CD4-positive, CD25-positive, alpha-beta regulatory T cell (primary cell): ENCODE data around the gene HCN4. TPM values are rescaled to one million over a fixed set of nuclear protein-coding genes. Genes with fewer than 3 reads are reported as not detected.

Source experiments
- ATAC-seq, 2 donors: fragments of 150-1000 bp; cut with Tn5 transposase; one replicate each; pipeline ENCODE4 v1.10.0; 2021; ENCODE audit warnings: low read depth in 2 of 2, moderate number of reproducible peaks in 2 of 2, moderate library complexity in 1 of 2
- DNase-seq, 3 donors: peaks; one replicate each; pipeline versions ENCODE4 v3.0.0 to v3.0.0-alpha.2; 2012 to 2022; ENCODE audit warnings: mixed read lengths in 1 of 3
- H3K27ac ChIP-seq: one replicate; pipeline ENCODE4 v1.7.0; 2013; ENCODE audit warnings: mild to moderate bottlenecking, low read length; ENCODE audit not compliant: insufficient read depth, poor library complexity, severe bottlenecking
- H3K27me3 ChIP-seq: one replicate; pipeline ENCODE4 v1.7.0; 2013; ENCODE audit warnings: low read length; ENCODE audit not compliant: control insufficient read depth, insufficient read depth
- H3K36me3 ChIP-seq: one replicate; pipeline ENCODE4 v1.7.0; 2013; ENCODE audit warnings: mild to moderate bottlenecking, low read length, moderate library complexity; ENCODE audit not compliant: control insufficient read depth, insufficient read depth
- H3K4me1 ChIP-seq: 2 replicates; pipeline ENCODE4 v1.7.0; 2013; ENCODE audit warnings: mild to moderate bottlenecking, low read length; ENCODE audit not compliant: insufficient read depth, control insufficient read depth, poor library complexity, severe bottlenecking
- H3K4me3 ChIP-seq: one replicate; pipeline ENCODE4 v1.7.0; 2013; ENCODE audit warnings: low read depth, mild to moderate bottlenecking, low read length, moderate library complexity
- H3K9me3 ChIP-seq, 2 experiments: 1 replicate in 1 of 2; 2 replicates in 1 of 2; pipeline ENCODE4 v1.7.0; 2013; ENCODE audit warnings: low read length in 2 of 2, mild to moderate bottlenecking in 1 of 2, moderate library complexity in 1 of 2; ENCODE audit not compliant: control insufficient read depth in 2 of 2
- H3K27ac Mint-ChIP-seq, 3 donors: one replicate each; pipeline ENCODE4 v1.8.0; 2020 to 2022; ENCODE audit warnings: mild to moderate bottlenecking in 3 of 3, mixed read lengths in 3 of 3, moderate library complexity in 2 of 3
- H3K27me3 Mint-ChIP-seq: one replicate; pipeline ENCODE4 v1.8.0; 2022; ENCODE audit warnings: mild to moderate bottlenecking, mixed read lengths
- H3K36me3 Mint-ChIP-seq: one replicate; pipeline ENCODE4 v1.8.0; 2020; ENCODE audit warnings: mixed read lengths
- H3K4me1 Mint-ChIP-seq, 4 donors: one replicate each; pipeline ENCODE4 v1.8.0; 2020 to 2022; ENCODE audit warnings: mixed read lengths in 4 of 4, mild to moderate bottlenecking in 1 of 4
- H3K4me3 Mint-ChIP-seq, 4 donors: one replicate each; pipeline ENCODE4 v1.8.0; 2020 to 2022; ENCODE audit warnings: mild to moderate bottlenecking in 4 of 4, mixed read lengths in 4 of 4, moderate library complexity in 3 of 4
- H3K9me3 Mint-ChIP-seq, 7 donors: one replicate each; pipeline ENCODE4 v1.8.0; 2020 to 2022; ENCODE audit warnings: mixed read lengths in 7 of 7, mild to moderate bottlenecking in 3 of 7, moderate library complexity in 2 of 7
- polyA plus RNA-seq, 4 donors: library from polyadenylated mRNA; unstranded; fragments of 300-500 nt; fragmentation: Illumina TruSeq; gene quantifications; one replicate each; pipeline ENCODE4 v1.2.3, GENCODE V29; 2021
- total RNA-seq: library from RNA; stranded (reverse); gene quantifications from one replicate; pipeline ENCODE4 v1.2.3, GENCODE V29; 2022

HCN4 gene
- total and polyA plus RNA-seq, 5 donors from 2014 or later, result not detected

DNA sequence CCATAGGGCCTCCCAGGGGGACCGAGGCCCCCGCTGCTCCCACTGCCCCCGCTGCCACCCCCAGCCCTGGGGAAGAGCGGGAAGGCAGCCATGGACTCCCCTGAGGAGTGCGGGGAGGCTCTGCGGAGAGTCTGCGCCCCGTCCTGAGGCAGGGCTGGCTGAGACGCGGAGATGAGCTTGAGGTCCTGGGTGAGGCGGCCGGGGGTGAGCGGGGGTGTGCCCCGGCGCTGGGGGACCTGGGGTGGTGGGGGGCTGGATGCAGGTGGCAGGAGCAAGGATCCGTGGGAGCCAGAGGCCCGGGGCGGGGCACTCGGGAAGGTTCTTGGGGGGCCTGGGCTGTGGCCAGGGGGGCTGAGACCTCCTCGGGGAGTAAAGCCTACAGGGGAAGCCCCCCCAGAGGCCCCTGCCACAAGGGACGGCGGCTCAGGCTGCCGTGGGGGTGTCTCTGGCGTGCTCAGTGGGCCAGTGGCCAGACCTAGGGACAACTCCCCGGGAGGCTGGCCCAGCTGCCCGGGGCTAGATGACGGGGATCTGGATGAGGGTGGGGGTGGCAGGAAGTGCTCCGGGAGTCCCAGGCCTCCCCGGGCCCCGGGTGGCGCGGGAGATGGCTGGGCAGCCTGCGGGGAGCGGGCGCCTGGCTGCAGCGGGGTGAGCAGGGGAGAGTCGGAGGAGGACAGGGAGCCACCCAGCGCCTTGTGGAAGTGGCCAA, 45.9 kb downstream of the HCN4 start:
- DNase-seq (no peak), ATAC-seq (no peak)
- no peak overlapping the region for H3K27ac Mint-ChIP-seq

GRCh38 chr15:73321496-73322450, 47.0 kb downstream of the HCN4 start:
- Mint-ChIP-seq H3K4me1 (peaks cover 0 to 7% (median 3%) of the 10 kb centered on the region in 4 donors), H3K4me3 (no peak overlapping the region), H3K27ac (no peak overlapping the region), H3K9me3 (no peaks in the 10 kb centered on the region), H3K27me3 (peaks cover 6% of the 10 kb centered on the region), H3K36me3 (no peaks in the 10 kb centered on the region)
- no peak for DNase-seq
- ATAC-seq, result no peak
- Histone ChIP-seq H3K27ac (no peak overlapping the region), H3K27me3 (no peaks in the 10 kb centered on the region), H3K36me3 (no peaks in the 10 kb centered on the region), H3K9me3 (no peaks in the 10 kb centered on the region), H3K4me3 (no peak overlapping the region), H3K4me1 (no peaks in the 10 kb centered on the region)

More for the DNA sequence above, 45.9 kb downstream of the HCN4 start:
- Histone ChIP-seq H3K4me1 (no peaks in the 10 kb centered on the region), H3K36me3 (no peaks in the 10 kb centered on the region), H3K27ac (no peak overlapping the region), H3K4me3 (no peak overlapping the region), H3K9me3 (no peaks in the 10 kb centered on the region), H3K27me3 (no peaks in the 10 kb centered on the region)
- Mint-ChIP-seq H3K27me3 (no peaks in the 10 kb centered on the region), H3K4me3 (no peak overlapping the region), H3K9me3 (no peaks in the 10 kb centered on the region), H3K4me1 (peaks cover 0 to 7% (median 3%) of the 10 kb centered on the region in 4 donors), H3K36me3 (no peaks in the 10 kb centered on the region)

GRCh38 chr15:73320619-73321180, 48.1 kb downstream of the HCN4 start:
- ATAC-seq (no peak), DNase-seq (no peak)
- Mint-ChIP-seq H3K36me3 (no peaks in the 10 kb centered on the region), H3K4me1 (peaks cover 0 to 5% (median 3%) of the 10 kb centered on the region in 4 donors), H3K4me3 (no peak overlapping the region), H3K9me3 (no peaks in the 10 kb centered on the region), H3K27me3 (peaks cover 6% of the 10 kb centered on the region), H3K27ac (no peak overlapping the region)
- Histone ChIP-seq H3K4me3 (no peak overlapping the region), H3K9me3 (no peaks in the 10 kb centered on the region), H3K36me3 (no peaks in the 10 kb centered on the region), H3K4me1 (no peaks in the 10 kb centered on the region), H3K27ac (no peak overlapping the region), H3K27me3 (no peaks in the 10 kb centered on the region)

DNA sequence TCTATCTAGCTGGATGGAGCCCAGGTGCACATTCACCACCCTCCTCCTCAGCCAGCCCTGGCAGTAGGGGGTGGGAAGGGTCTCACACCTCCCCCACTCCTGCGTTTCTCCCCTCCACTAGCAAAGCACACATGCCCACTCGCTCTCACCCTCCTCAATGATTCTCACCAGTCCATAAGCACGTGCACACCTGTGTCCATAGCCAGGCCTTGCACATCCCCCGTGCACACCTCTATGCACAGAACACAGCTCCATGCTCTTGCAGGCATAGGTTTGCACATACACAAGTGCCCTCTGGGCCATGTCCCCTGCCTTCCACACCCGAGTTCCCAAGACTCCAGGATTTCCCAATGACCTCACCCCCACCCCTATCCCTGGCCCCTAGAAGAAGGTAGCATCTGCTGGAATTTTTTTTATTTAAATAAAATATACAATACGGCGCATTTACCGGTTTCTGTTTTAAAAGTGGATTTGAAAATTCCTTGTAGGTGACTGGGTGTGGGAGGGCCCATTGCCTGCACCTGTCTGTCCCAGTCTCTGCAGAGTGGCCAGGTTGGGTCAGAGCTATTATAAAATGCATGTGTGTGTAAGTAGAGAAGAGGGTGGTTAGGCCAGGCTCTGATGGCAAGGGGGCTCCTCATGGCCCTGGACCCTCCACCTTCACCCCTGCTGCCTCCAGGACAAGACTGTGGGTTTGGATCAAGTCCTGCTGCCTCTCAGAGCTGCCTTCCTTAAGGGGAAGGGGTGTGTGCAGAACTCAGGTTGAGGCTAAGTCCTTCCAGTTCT, 49.1 kb downstream of the HCN4 start:
- Histone ChIP-seq H3K36me3 (no peaks in the 10 kb centered on the region), H3K27me3 (peaks cover 4% of the 10 kb centered on the region), H3K4me3 (no peak overlapping the region), H3K27ac (no peak overlapping the region), H3K9me3 (no peaks in the 10 kb centered on the region), H3K4me1 (no peaks in the 10 kb centered on the region)
- Mint-ChIP-seq H3K4me1 (peaks cover 0 to 4% (median 2%) of the 10 kb centered on the region in 4 donors), H3K27me3 (peaks cover 6% of the 10 kb centered on the region), H3K9me3 (no peaks in the 10 kb centered on the region), H3K27ac (no peak overlapping the region), H3K36me3 (no peaks in the 10 kb centered on the region), H3K4me3 (no peak overlapping the region)
- ATAC-seq, result no peak
- DNase-seq, result no peak

DNA sequence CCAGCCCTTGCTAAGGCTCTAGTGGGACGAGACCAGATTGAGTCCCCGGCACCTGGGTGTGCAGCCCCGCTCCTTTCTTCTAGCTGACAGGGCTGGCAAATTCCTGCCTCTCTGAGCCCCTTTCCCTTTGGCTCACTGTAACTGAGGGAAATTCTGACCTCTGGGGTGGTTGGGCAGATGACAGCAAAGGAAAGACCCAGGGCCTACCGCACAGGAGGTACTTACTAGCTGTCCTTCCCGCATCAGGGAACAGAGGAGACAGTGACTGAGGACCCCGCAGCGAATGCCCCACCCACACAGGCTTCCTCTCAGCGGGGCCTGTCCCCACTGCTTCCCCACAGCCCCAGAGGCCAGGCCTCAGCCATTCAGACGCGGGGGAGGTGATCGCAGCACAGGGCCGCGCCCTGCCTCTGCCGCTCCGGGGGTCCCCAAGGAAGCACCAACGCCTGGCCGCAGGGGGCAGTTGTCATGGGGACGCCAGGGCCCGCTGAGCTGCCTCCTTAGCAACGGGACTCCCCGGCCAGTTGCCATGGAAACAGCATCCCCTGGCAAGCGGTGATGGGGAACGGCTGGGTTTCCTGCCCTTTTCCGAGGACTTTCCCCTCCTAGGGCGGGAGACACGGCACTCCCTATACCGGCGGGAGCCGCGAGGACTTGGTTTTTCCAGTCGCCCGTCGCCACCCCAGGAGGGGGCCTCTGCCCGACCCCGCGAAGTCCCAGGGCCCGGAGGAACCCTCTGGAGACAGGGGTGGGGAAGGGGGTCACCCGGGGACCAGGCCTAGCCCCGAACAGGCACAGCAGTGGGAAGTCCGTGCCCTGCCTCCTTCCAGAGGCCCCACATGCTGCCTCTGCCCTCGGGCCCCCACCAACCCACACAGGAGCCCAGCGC, 50.1 kb downstream of the HCN4 start:
- H3K4me3 ChIP-seq, result no peak overlapping the region
- peaks cover 10% of the 10 kb centered on the region for H3K27me3 Mint-ChIP-seq
- DNase-seq, result no peak
- H3K4me3 Mint-ChIP-seq, result no peak overlapping the region
- H3K36me3 ChIP-seq, result no peaks in the 10 kb centered on the region
- H3K36me3 Mint-ChIP-seq, result no peaks in the 10 kb centered on the region
- H3K4me1 ChIP-seq, result no peaks in the 10 kb centered on the region
- no peak overlapping the region for H3K27ac ChIP-seq
- H3K9me3 Mint-ChIP-seq, result no peaks in the 10 kb centered on the region
- H3K4me1 Mint-ChIP-seq, result peaks cover 0 to 4% (median 2%) of the 10 kb centered on the region in 4 donors
- no peak overlapping the region for H3K27ac Mint-ChIP-seq
- peak in 1 of 2 donors; percentile 16 for ATAC-seq
- peaks cover 4% of the 10 kb centered on the region for H3K27me3 ChIP-seq
- H3K9me3 ChIP-seq, result no peaks in the 10 kb centered on the region

DNA sequence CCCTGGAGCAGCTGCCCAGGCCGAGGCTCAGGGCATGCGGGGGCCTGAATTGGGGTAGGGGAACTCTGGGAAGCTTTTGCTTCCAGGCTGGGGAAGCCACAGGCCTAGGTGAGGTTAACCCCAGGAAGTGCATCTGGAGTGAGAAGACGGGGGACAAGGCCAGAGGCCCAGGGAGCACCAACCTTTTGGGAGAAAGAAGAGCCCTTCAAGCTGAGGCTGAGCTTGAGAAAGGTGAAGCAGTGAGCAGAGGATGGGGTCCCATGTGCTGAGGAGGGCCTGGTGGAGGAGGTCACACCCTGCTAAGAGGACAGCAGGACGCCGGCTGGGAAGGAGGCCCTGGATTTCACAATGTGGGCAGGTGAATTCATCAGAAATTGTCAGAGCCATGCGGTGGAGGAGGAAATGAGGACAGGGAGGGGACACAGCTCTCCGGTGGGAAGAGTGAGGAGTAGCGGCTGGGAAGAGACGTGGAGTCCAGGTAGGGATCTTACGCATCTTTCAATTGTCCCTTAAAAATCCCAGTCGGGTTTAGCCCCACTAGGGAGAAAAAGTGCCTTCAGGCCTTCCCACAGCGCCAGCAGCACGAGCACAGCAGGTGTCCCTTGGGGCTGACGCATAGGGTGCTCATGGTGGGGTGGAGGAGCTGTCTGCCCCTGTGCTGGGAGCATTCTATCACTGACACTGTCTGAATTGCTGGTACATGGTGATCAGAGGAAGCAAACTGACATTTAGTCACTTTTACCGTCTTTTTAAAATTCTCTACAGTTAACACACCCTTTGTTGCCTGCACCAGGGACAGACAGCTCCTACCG, 50.9 kb downstream of the HCN4 start:
- peaks cover 4% of the 10 kb centered on the region for H3K27me3 ChIP-seq
- DNase-seq, result no peak
- H3K36me3 ChIP-seq, result no peaks in the 10 kb centered on the region
- no peaks in the 10 kb centered on the region for H3K9me3 ChIP-seq
- Mint-ChIP-seq H3K36me3 (no peaks in the 10 kb centered on the region), H3K4me3 (no peak overlapping the region), H3K27ac (no peak overlapping the region), H3K4me1 (peaks cover 0 to 4% (median 2%) of the 10 kb centered on the region in 4 donors), H3K27me3 (peaks cover 10% of the 10 kb centered on the region), H3K9me3 (no peaks in the 10 kb centered on the region)
- no peak overlapping the region for H3K4me3 ChIP-seq
- no peak overlapping the region for H3K27ac ChIP-seq
- H3K4me1 ChIP-seq, result no peaks in the 10 kb centered on the region
- no peak for ATAC-seq
